ENCODE measurements around the gene CHST15.

CHST15 gene

DNA sequence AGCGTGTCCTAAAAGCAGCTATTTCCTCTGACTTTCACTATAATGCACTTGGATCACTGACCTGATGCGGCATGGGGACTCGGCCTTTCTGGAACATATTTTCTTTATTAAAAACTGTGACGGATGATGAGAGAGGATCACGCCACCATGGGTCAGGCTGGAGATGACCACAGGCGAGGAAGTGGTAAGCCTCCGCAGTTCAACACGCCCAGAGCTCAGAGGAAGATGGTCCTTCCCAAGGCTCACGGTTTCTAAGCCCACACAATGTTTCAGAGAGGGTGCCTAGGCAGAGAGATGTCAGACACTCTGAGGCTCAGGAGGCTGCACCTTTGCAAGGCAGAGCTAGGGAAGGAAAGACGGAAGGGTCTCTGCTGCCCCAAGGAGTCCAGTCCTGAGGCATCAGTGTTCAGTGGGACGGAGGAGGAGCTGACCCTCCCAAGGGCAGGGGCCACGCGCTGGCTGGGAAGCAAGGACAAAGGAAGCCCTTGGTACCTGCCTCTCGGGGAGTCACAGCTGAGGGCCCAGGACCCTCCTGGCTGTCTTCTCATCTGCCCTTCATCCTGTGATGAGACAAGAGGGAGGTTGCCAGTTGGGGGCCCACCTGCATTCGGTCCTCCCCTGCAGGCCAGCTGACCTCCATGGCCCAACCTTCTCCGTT, 9.5 kb downstream of the CHST15 start:
- in situ Hi-C loops (cut with HindIII; ENCODE audit: low sequenced_read_pairs) = no loop called here
- DNase-seq (ENCODE audit: low read depth, low spot score) = no peak
- no peak overlapping the region for H3K4me3 ChIP-seq (ENCODE audit: low read depth, low read length)
- TF ChIP-seq CTCF (IDR thresholded peaks at IDR 0.05; ENCODE audit: low read depth, low read length) = no peak

DNA sequence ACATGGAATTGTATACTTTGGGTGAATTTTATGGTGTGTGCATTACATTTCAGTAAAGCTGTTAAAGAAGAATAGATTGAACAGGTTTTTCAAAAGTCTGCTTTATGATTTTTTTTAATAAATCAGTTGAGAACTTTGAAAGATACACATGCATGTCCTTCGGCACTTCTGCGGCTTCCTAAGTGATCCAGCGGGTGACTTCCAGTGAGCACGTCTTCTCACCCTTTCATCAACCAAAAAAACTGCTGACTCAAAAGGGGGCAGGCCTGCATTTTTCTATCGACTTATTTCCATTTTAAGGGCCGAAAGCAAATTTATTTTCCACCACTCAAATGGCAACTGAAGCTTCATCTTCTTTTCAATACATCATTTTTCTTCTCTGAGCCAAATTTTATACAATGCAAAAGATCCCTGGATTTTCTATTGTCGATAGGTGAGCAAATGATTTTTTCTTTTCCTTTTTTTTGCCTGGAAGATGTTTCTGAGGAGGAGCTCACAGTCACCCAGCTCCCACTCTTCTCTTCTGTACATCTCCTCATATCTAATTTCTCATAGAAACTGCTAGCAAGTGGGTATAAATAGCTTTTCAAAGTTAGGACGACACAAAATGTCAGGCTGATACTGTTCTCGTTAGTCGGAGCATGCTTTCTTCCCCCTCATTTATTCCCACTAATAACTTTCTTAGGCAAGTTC, 10.2 kb downstream of the CHST15 start:
- in situ Hi-C loops (cut with HindIII; ENCODE audit: low sequenced_read_pairs) = no loop called here
- DNase-seq (ENCODE audit: low read depth, low spot score) = no peak
- no peak overlapping the region for H3K4me3 ChIP-seq (ENCODE audit: low read depth, low read length)
- TF ChIP-seq CTCF (IDR thresholded peaks at IDR 0.05; ENCODE audit: low read depth, low read length) = no peak

DNA sequence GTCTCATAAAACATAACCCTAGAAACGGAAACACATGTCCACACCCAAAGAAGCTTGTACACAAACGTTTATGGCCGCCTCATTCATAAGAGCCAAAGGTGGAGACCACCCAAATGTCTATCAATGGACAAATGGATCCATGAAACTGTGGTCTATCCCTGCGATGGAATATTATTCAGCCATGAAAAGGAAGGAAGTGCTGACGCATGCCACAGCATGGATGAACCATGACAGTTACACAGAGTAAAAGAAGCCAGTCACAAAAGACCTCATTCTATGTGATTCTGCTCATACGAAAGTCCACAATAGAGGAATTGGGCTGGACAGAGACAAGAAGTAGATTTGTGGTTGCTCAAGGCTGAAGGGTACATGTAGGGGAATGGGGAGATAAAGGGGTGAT, 10.8 kb downstream of the CHST15 start:
- DNase-seq (ENCODE audit: low read depth, low spot score) = no peak
- no peak for TF ChIP-seq CTCF (IDR thresholded peaks at IDR 0.05; ENCODE audit: low read depth, low read length)
- in situ Hi-C loops (cut with HindIII; ENCODE audit: low sequenced_read_pairs) = no loop called here
- H3K4me3 ChIP-seq (ENCODE audit: low read depth, low read length) = no peak overlapping the region

DNA sequence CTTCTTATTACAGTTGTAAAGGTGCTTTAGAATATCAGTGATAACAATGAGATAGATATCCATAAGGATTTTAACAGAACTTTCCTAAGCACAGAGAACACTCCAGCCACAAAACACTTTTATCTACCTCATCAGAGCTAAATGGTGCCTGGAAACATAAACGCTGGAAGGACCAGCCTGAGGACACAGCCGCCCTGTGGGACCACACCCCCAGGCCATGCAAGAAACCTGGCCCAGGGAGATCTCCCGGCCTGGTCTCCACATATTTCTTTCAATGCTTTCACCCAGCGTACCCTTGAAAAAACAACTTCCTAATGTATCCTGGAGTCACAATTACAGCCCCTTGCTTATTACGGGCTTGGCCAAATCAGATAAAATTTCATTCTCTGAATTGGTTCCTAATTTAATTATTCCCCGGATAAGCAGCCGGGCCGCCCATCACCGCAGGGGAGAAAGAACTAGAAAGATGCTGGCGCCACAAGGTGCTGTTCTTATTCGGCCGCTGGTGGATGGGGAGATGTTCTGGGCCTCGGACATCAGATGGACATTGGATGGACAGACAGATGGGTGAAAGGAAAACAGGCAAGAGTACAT, 11.8 kb downstream of the CHST15 start:
- in situ Hi-C loops (cut with HindIII; ENCODE audit: low sequenced_read_pairs) = no loop called here
- H3K4me3 ChIP-seq (ENCODE audit: low read depth, low read length) = no peak overlapping the region
- no peak for TF ChIP-seq CTCF (IDR thresholded peaks at IDR 0.05; ENCODE audit: low read depth, low read length)
- DNase-seq (ENCODE audit: low read depth, low spot score) = no peak

GRCh38 chr10:124079864-124080263, 13.5 kb downstream of the CHST15 start:
- TF ChIP-seq CTCF (IDR thresholded peaks at IDR 0.05; ENCODE audit: low read depth, low read length) = no peak
- DNase-seq (ENCODE audit: low read depth, low spot score) = no peak
- no peak overlapping the region for H3K4me3 ChIP-seq (ENCODE audit: low read depth, low read length)
- in situ Hi-C loops (cut with HindIII; ENCODE audit: low sequenced_read_pairs) = no loop called here

GRCh38 chr10:124078714-124079113, 14.7 kb downstream of the CHST15 start:
- no peak for DNase-seq (ENCODE audit: low read depth, low spot score)
- in situ Hi-C loops (cut with HindIII; ENCODE audit: low sequenced_read_pairs) = no loop called here
- H3K4me3 ChIP-seq (ENCODE audit: low read depth, low read length) = no peak overlapping the region
- no peak for TF ChIP-seq CTCF (IDR thresholded peaks at IDR 0.05; ENCODE audit: low read depth, low read length)

All from astrocyte of the spinal cord (primary cell).